CD4-positive, alpha-beta T cell treated with Interferon gamma for 1 hour (primary cell): ENCODE measurements around the gene SYT4.
"Not testable (repeated sequence)": the region's sequence is repeated elsewhere in the genome, so short reads cannot be mapped to it uniquely, and the experiment has no call there.

Experiments used
- DNase-seq: peaks from one replicate; pipeline ENCODE4 v3.0.0-alpha.2; 2020

SYT4 gene, protein sequence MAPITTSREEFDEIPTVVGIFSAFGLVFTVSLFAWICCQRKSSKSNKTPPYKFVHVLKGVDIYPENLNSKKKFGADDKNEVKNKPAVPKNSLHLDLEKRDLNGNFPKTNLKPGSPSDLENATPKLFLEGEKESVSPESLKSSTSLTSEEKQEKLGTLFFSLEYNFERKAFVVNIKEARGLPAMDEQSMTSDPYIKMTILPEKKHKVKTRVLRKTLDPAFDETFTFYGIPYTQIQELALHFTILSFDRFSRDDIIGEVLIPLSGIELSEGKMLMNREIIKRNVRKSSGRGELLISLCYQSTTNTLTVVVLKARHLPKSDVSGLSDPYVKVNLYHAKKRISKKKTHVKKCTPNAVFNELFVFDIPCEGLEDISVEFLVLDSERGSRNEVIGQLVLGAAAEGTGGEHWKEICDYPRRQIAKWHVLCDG

DNA sequence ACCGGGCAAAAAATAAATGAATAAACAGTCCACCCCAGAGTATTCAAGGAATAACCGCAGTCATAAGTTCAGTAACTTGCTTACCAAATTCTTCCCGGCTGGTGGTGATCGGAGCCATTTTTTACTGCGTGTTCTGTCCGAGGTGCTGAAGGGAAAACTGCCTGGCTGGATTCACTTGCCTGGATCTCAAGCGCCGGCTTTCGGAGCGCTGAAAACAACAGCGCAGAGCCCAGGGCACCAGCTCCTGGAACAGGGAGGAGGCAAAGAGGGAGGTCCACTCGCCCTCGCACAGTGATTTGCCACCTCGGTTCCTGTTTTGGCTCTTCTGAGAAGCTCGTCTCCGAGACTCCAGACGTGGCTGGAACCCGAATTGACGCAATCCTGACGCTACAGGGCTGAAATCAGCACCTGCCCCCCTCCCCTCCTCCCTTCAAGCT is at the start of gene SYT4:
TSS of gene SYT4 (minus strand) at position 327 of the 437 bp plus-strand sequence. CDS start at position 118, 209 bp downstream.
- DNase-seq, result no peak

DNA sequence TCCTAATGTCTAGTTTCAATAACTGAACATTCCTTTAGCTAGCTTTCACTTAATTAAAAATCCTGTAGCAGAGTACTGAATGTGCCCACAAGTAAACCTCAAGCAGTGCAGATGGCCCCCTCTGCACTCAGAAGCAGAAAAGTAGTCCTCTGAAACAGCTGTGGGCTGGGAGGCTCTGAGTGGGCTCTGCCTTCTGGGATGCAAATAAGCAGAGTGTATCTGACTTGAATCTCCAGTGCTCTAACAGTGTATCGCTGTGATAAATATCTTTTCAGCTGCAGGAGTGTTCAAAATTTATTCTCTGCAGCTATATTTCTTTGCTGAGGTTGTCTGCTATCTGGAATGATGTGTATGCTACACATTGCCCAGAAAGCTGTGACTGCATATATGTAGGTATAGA is 44.8 kb upstream of the SYT4 start:
- no peak for DNase-seq

DNA sequence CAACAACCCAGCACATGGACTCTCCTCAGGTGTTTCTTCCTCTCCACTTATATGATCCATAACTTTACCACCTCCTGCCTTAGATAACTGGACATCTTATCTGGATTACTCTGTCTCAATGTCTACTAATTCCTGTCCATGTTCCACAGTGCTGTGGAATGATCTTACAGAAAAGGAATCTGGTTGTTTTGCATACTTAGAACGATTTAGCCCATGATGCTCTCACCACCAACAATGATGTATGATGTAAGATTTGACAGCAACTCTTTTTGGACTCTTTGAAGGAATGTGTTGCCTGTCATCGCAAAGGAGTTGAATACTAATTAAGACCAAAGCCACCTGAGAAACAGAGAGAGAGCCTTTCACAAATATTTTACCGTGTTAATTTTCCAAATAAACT is 37.7 kb upstream of the SYT4 start:
- no peak for DNase-seq

DNA sequence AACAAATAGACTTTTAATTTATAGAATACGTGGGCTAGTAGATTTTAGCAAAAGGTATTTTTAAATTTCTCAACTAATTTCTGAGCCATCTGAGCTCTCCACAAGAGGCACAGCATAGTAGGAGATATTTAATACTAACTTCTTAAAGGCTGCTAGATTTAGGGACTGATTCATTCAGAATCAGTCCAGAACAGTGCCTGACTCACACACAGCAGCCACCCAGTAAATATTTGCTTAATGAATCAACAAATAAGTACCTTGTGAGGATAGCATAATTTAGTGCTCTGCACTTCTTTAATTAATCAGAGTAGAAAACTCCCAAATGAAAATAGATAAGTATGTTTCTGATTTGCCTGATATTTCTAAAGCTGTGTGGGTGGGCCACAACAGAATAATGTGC is 35.6 kb upstream of the SYT4 start:
- DNase-seq, result no peak

DNA sequence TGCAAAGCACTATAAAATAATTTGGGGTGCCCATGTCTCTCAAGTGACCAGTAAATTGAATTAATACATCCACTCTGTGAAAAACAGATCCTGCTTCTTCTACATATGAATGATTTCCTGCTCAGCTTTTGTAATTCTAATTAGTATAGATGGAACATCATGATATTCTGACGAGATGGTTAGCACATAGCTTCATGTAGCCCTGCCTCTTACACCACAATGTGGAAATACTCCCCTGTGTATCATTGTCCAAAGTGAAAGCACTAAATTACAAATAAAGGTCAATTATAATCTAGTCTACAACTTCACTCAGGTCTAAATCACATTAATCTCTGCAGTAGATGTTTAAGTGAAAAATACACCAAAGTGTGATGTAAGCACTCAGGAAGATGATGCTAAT is 32.9 kb upstream of the SYT4 start:
- DNase-seq, result no peak

DNA sequence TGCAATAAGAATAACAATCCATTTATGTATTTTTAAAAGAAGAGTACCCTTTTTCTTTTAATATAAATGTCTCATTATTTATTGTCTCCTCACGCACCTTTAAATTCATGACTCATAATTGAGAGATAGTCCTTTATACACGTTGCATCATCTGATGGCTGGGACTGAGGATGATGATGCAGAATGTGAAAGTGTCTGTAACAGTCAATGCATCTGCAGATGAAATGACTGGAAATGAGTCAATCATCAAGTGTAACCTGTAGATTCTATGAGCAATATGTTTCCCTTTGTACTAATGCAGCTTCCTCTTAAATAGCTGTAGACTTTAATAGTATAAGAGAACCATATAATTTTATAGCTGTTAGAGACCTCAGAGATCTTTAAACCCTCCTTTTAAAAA is 26.1 kb upstream of the SYT4 start:
- DNase-seq, result no peak

DNA sequence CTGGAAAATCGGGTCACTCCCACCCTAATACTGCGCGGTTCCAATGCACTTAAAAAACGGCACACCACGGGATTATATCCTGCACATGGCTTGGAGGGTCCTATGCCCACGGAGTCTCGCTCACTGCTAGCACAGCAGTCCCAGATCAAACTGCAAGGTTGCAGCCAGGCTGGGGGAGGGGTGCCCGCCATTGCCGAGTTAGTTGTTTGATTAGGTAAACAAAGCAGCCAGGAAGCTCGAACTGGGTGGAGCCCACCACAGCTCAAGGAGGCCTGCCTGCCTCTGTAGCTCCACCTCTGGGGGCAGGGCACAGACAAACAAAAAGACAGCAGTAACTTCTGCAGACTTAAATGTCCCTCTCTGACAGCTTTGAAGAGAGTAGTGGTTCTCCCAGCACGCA is 8.9 kb upstream of the SYT4 start:
- not testable (repeated sequence) for DNase-seq

DNA sequence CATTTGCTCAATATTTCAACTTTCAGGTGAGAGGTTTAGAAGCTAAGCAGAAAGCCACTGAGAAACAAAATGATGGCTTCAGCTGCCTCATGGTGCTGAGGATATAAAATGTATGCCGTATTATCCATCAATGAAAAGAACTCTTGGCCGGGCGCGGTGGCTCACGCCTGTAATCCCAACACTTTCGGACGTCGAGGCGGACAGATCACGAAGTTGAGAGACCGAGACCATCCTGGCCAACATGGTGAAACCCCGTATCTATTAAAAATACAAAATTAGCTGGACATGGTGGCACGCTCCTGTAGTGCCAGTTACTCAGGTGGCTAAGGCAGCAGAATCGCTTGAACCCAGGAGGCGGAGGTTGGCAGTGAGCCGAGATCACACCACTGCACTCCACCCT is 6.0 kb upstream of the SYT4 start:
- no peak for DNase-seq

DNA sequence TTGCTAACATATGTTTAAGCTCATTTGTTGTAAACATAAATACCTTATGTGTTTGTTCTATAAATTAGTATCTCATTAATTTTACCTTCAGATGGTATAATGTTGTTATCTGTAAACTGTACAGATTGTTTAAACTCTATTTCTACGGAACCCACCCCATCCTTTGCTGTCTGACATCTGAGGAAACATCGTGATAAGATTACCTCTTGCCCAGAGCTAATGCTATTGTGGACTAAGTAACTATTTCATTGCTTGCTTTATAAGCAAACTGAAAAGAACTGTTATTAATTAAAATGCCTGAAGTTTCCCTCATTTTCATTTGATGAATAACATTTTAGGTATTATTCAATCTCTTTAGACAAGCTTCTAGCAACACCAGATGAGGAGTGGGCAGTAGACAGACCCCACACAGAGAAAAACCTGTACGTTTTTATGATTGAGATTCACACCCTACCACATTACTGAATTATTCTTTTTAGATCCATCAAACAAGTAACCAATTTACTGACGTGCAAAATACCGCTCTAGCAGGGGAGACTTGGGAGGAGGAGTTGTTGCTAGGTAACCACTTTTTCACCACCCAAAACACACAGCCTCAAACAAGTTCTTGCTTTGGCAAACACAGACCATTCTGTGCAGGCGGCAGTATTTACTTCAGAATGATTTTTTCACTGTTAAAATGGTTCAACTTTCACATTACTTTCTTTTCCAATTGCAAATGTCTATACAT is 1.9 kb upstream of the SYT4 start:
- no peak for DNase-seq

DNA sequence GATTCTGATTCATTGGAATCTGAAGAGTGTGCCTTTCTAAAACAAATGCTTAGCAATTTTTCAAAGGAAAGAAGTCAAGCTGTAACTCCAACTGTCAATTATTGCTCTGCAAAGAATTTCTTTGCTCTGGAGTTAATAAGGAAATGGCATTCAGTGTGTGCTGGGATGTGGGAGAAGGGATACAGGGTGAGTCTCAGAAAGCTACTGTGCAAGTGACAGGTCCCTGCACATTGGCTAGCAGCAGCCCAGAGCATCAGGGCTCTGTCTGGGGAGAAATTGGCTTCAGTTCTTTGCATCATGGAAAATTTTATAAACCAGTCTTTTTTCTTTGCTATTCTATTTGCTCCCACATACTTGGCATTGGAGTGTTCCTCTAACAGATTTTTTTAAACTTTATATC is 1.1 kb upstream of the SYT4 start:
- no peak for DNase-seq

DNA sequence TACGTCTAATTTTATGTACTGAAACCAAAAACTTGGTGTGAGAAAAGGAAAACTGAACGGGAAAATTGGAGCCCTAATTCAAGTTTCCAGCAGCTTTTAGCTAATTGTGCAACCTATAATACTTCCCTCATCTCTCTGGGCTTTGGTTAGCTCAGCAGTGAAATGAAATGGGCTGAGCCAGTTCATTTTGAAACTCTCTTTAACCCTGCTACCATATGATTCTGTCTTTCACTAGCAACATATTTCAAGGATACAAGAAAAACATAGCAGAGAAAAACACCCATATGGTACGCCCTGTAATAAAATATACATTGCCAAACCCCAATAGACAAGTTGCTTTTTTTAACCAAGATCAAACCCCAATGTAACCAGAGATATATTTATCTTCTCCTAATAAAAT is 799 bp downstream of the SYT4 start:
- no peak for DNase-seq

DNA sequence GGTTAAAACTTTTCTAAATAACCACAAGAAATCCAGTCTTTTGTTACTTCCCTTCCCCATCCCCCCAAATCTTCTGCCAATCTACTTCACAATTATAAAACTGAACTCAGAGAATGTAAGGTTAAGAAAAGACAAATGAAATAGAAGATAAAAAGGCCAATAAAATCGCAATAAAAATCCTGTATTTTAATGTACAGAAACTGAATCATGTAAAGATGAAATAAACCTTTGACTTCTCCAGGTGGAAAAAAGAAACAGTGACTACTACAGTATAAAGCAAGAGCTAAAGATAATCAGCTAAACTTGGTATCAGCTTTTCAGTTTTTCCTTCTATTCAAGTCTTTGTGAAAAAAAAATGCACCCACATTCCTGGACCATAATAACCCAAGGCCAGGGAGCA is 1.7 kb downstream of the SYT4 start:
- no peak for DNase-seq

DNA sequence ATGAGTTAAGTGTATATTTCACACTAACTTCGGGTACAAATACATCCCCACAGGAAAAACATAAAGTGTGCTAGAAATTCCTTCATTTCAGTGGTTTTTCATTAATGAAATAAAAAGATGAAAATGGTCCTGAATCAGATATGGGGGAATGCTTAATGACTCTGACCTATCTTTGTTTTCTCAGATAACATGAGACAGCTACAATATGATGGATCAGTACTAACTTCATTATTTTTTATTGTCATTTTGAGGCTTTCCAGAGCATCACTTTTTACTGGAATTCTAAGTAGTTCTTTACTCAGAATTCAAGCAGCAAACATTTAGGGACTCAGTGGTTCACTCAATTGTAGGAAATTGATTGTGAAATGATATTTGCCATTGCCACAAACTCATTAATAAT is 2.8 kb downstream of the SYT4 start:
- DNase-seq, result no peak

DNA sequence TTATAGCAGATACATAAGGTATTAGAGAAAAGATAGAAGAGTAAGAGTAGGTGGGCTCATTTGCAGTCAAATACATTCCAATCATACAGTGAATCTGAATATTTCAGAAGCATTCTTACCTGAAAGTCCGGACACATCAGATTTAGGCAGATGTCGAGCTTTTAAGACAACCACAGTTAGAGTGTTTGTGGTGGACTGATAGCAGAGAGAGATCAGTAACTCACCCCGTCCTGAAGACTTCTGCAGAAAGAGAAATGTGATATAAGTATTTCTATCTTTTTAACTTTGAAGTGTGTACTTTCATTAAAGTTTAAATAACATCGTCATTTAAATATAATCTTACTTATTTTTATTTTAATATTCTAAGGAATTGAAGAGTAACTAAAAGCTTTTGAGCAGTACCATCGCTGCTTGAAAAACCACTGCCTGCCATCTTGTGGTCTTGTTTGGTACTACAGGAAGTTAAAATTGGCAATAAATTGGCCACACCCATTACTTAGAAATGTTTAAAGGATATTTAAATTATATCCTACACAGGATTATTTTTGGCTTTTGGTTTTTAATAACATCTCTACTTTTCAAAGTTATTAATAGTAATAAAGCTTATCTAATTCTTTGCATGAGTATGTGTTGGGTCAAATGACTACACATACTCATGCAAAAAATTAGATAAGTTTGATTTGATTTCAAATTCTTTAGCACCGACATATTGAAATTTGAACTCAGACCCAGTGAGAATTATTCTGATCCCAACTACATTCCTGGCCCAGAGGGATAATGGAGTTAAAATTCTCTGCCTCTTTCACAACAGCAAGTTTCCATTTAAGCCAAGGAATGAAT is 5.5 kb downstream of the SYT4 start:
- no peak for DNase-seq

DNA sequence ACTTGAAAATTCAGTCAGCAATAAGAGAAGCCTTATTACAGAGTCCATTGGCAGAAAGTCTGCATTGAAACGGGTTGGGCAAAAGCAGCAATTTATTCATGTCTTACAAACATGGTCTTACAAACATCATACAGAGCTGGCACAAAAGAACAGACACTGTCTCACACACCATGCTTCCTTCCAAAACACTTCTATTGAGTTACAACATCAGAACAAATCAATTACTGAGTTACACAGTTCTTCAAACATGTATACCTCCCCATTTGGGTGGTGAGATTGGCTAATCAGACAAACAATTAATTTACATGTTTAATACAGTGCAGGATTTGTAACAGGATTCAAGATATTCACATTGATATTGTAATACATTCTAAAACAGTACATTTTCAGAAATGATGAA is 9.5 kb downstream of the SYT4 start:
- no peak for DNase-seq

DNA sequence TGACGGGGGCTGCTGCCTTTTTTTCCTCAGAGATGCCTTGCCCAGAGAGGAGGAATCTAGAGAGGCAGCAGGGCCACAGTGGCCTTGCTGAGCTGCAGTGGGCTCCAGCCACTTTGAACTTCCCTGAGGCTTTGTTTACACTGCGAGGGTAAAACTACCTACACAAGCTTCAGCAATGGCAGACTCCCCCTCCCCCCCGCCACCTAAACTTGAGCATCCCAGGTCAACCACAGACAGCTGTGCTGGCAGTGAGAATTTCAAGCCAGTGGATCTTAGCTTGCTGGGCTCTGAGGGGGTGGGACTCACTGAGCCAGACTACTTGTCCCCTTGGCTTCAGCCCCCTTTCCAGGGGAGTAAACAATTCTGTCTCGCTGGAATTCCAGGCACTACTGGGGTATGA is 11.8 kb downstream of the SYT4 start:
- no peak for DNase-seq

DNA sequence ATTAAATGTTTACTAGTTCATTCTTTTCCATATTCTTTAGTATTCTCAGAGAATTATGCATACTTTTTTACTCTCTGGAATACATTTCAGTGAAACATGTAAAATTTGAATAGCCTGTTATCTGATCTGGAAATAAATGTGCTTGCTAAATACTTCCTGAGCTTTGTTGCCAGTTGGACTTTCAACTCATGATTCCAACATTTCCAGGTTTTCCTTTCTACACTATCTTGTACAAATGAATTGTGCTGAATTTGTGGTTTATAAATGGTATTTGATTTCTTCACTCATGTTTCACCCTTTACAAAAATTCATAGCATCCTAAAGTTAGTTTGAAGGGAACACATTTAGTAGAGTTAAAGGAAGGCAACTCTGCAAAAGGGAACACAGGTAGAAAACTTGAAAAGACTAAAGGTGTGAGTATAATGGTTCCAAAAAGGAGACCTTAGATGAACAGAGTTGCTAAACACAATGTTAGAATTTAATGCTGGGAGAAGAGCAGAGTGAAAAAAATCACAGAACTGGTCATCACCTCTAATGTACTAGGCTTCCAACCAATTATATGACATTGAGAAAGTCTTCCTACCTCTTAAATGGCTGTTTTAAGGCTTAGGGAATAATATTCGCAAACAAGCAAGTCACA is 28.6 kb downstream of the SYT4 start:
- DNase-seq, result no peak

DNA sequence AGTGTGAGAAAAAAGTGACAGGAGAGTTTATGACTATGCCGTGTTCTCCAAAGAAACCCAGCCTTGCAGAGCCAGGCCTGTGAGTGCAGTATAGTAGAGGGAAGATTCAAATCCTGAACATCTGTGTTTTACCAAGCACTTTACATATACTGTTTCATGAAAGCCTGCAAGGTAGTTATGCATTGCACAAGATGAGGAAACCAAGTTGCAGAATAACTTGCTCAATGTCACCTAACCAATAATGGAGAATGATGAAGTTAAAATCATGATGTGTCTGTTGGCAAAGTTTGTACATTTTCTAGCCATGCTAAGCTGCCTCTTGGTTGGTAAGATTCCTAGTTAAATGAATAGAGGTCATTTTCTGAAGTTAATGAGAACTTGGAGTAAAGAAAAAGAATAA is 29.3 kb downstream of the SYT4 start:
- DNase-seq, result no peak

DNA sequence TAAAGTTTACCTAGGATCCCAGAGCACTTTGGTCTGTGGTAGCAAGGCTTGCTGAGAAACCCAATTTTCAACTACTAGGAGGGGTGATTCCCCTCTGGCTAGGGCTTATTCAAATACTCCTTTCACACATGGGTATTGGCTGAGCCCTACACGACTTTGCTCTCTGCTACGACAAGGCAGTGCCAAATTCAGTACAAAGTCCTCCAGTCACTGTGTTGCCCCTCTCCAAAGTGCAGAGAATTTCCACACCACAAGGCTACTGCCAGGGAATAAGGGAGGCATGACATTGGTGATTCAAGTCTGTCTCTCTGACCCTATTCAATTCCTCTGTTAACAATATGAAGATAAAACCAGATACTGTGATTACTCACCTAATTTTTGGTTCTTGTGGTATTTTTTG is 38.9 kb downstream of the SYT4 start:
- DNase-seq, result no peak

DNA sequence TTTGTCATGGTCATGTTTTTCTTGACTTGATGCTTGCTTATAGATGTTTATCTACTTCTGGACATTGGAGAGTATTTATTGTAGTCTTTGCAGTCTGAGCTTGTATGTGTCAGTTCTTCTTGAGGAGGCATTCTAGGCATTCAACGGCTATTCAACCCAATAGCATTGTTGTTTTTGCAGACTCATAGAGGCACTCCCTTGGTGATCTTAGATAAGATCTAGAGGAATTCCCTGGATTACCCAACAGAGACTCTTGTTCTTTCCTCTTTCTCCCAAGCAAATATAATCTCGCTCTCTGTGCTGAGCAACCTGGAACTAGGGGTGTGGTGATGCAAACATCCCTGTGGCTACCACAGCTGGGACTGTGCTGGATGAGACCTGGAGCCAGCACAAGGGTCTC is 40.4 kb downstream of the SYT4 start:
- DNase-seq, result no peak

DNA sequence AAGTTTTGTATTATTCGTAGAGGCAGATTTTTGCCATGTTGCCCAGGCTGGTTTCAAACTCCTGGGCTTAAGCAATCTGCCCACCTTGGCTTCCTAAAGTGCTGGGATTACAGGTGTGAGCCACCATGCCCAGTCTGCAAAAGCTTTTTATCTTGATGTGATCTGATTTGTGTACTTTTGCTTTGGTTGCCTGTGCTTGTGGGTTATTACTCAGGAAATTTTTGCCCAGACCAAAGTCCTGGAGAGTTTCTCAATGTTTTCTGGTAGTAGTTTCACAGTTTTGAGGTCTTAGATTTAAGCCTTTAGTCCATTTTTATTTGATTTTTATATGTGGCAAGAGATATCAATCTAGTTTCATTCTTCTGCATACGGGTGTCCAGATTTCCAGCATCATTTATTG is 42.4 kb downstream of the SYT4 start:
- DNase-seq, result no peak

DNA sequence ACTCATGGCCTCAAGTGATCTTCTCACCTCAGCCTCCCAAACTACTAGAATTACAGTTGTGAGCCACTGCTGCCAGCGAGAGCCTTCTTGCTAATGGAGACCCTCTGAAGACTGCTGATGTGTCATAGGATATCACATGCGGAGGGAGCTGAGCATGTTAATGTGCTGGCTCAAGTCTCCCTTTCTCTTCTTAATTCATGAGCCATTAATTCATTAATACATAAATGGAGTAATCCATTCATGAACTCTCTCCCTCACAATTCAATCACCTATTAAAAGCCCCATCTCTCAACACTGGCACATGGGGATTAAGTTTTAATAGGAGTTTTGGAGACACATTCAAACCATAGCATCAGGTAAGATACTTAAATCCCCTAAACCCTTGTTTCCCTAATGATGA is 54.8 kb downstream of the SYT4 start:
- DNase-seq, result no peak

DNA sequence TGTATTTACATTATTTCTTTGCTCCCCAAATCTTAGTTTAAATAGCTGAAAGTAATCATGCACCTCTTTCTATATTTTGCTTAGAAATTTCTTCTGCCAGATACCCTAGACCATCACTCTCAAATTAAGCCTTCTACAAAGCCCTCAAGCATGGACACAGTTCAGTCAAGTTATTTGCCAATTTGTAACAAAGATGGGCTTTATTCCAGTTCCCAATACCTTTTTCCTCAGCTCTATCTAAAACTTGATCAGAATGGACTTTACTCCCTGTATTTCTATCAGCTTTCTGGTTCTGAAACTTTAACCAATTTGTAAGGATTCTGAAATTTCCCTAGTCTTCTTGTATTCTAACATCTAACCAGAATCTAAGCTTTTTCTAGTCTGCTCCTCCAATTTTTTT is 56.6 kb downstream of the SYT4 start:
- no peak for DNase-seq
